Measurements from ENCODE around the gene GOLGA6L9. TPM values are rescaled to one million over a fixed set of nuclear protein-coding genes. Genes with fewer than 3 reads are reported as not detected.
"Not testable (repeated sequence)": the region's sequence is repeated elsewhere in the genome, so short reads cannot be mapped to it uniquely, and the experiment has no call there.

GOLGA6L9 gene
- total RNA-seq (1 to 10 TPM; 1.6 to 4.7 TPM), polyA plus RNA-seq (1 to 10 TPM; 2.9 to 3.3 TPM)
- long read RNA-seq, donor 1, result 0 reads
- long read RNA-seq, donor 2, partial matches to known transcripts, result 2 of 3 reads
- long read RNA-seq, donor 2, other reads (novel, unspliced or antisense), result 1 of 3 reads

GRCh38 chr15:82429693-82430092, at the start of gene GOLGA6L9:
Gene GOLGA6L9 (plus strand): TSS chr15:82429816. CDS start chr15:82430080, 264 bp downstream.
- DNase-seq; H3K27me3 ChIP-seq (ENCODE audit: control insufficient read depth in 1 of 2, insufficient read depth in 2 of 2, low read length in 1 of 2); H3K27ac ChIP-seq (ENCODE audit: low read depth in 1 of 2, low read length in 2 of 2); H3K36me3 ChIP-seq (ENCODE audit: control insufficient read depth in 1 of 2, insufficient read depth in 2 of 2, low read length in 1 of 2); ATAC-seq (ENCODE audit: low FRiP score); intact Hi-C loops (cut with DNase I); H3K4me3 ChIP-seq (ENCODE audit: low read length in 2 of 2); H3K4me1 ChIP-seq (ENCODE audit: control insufficient read depth in 1 of 2, insufficient read depth in 2 of 2, low read length in 2 of 2); H3K9me3 ChIP-seq (ENCODE audit: control insufficient read depth, low read length): not testable (repeated sequence)
- 95 to 96% methylated on average over 7 to 8 of the region's 9 CpGs for WGBS, 2 donors

GRCh38 chr15:82381330-82381955, 48.2 kb upstream of the GOLGA6L9 start:
- intact Hi-C loops (cut with DNase I); H3K9me3 ChIP-seq (ENCODE audit: control insufficient read depth, low read length); H3K27ac ChIP-seq (ENCODE audit: low read depth in 1 of 2, low read length in 2 of 2); H3K27me3 ChIP-seq (ENCODE audit: control insufficient read depth in 1 of 2, insufficient read depth in 2 of 2, low read length in 1 of 2); H3K36me3 ChIP-seq (ENCODE audit: control insufficient read depth in 1 of 2, insufficient read depth in 2 of 2, low read length in 1 of 2); ATAC-seq (ENCODE audit: low FRiP score); H3K4me1 ChIP-seq (ENCODE audit: control insufficient read depth in 1 of 2, insufficient read depth in 2 of 2, low read length in 2 of 2); H3K4me3 ChIP-seq (ENCODE audit: low read length in 2 of 2); DNase-seq: not testable (repeated sequence)
- WGBS, 2 donors, result 83 to 87% methylated on average over 10 to 11 of the region's 11 CpGs

GRCh38 chr15:82387209-82387608, 42.4 kb upstream of the GOLGA6L9 start:
- H3K36me3 ChIP-seq (ENCODE audit: control insufficient read depth in 1 of 2, insufficient read depth in 2 of 2, low read length in 1 of 2); ATAC-seq (ENCODE audit: low FRiP score); H3K27me3 ChIP-seq (ENCODE audit: control insufficient read depth in 1 of 2, insufficient read depth in 2 of 2, low read length in 1 of 2); DNase-seq; intact Hi-C loops (cut with DNase I); H3K4me3 ChIP-seq (ENCODE audit: low read length in 2 of 2); H3K27ac ChIP-seq (ENCODE audit: low read depth in 1 of 2, low read length in 2 of 2); H3K4me1 ChIP-seq (ENCODE audit: control insufficient read depth in 1 of 2, insufficient read depth in 2 of 2, low read length in 2 of 2); H3K9me3 ChIP-seq (ENCODE audit: control insufficient read depth, low read length): not testable (repeated sequence)

GRCh38 chr15:82390152-82390551, 39.5 kb upstream of the GOLGA6L9 start:
- H3K4me3 ChIP-seq (ENCODE audit: low read length in 2 of 2); ATAC-seq (ENCODE audit: low FRiP score); H3K36me3 ChIP-seq (ENCODE audit: control insufficient read depth in 1 of 2, insufficient read depth in 2 of 2, low read length in 1 of 2); H3K27me3 ChIP-seq (ENCODE audit: control insufficient read depth in 1 of 2, insufficient read depth in 2 of 2, low read length in 1 of 2); DNase-seq; H3K4me1 ChIP-seq (ENCODE audit: control insufficient read depth in 1 of 2, insufficient read depth in 2 of 2, low read length in 2 of 2); H3K9me3 ChIP-seq (ENCODE audit: control insufficient read depth, low read length); intact Hi-C loops (cut with DNase I); H3K27ac ChIP-seq (ENCODE audit: low read depth in 1 of 2, low read length in 2 of 2): not testable (repeated sequence)
- 93 to 100% methylated on average over 3 of the region's 3 CpGs for WGBS, 2 donors

GRCh38 chr15:82392077-82392476, 37.5 kb upstream of the GOLGA6L9 start:
- intact Hi-C loops (cut with DNase I); DNase-seq: not testable (repeated sequence)
- WGBS, 2 donors, result 92 to 95% methylated on average over 1 of the region's 1 CpG

GRCh38 chr15:82393671-82394070, 35.9 kb upstream of the GOLGA6L9 start:
- H3K27ac ChIP-seq (ENCODE audit: low read depth in 1 of 2, low read length in 2 of 2), result no peak overlapping the region
- 95 to 96% methylated on average over 4 of the region's 4 CpGs for WGBS, 2 donors
- H3K36me3 ChIP-seq (ENCODE audit: control insufficient read depth in 1 of 2, insufficient read depth in 2 of 2, low read length in 1 of 2), result no peaks in the 10 kb centered on the region
- no peaks in the 10 kb centered on the region for H3K27me3 ChIP-seq (ENCODE audit: control insufficient read depth in 1 of 2, insufficient read depth in 2 of 2, low read length in 1 of 2)
- H3K9me3 ChIP-seq (ENCODE audit: control insufficient read depth, low read length), result no peaks in the 10 kb centered on the region
- ATAC-seq (ENCODE audit: low FRiP score) (no peak), DNase-seq (no peak)
- intact Hi-C loops (cut with DNase I), result no loop called here
- no peak overlapping the region for H3K4me3 ChIP-seq (ENCODE audit: low read length in 2 of 2)
- no peaks in the 10 kb centered on the region for H3K4me1 ChIP-seq (ENCODE audit: control insufficient read depth in 1 of 2, insufficient read depth in 2 of 2, low read length in 2 of 2)

More at GRCh38 chr15:82392077-82392476, 37.5 kb upstream of the GOLGA6L9 start:
- not testable (repeated sequence) for H3K4me1 ChIP-seq (ENCODE audit: control insufficient read depth in 1 of 2, insufficient read depth in 2 of 2, low read length in 2 of 2); H3K36me3 ChIP-seq (ENCODE audit: control insufficient read depth in 1 of 2, insufficient read depth in 2 of 2, low read length in 1 of 2); H3K27ac ChIP-seq (ENCODE audit: low read depth in 1 of 2, low read length in 2 of 2); ATAC-seq (ENCODE audit: low FRiP score); H3K27me3 ChIP-seq (ENCODE audit: control insufficient read depth in 1 of 2, insufficient read depth in 2 of 2, low read length in 1 of 2); H3K4me3 ChIP-seq (ENCODE audit: low read length in 2 of 2); H3K9me3 ChIP-seq (ENCODE audit: control insufficient read depth, low read length)

GRCh38 chr15:82395788-82396187, 33.8 kb upstream of the GOLGA6L9 start:
- H3K36me3 ChIP-seq (ENCODE audit: control insufficient read depth in 1 of 2, insufficient read depth in 2 of 2, low read length in 1 of 2); ATAC-seq (ENCODE audit: low FRiP score); H3K4me3 ChIP-seq (ENCODE audit: low read length in 2 of 2); DNase-seq; H3K27me3 ChIP-seq (ENCODE audit: control insufficient read depth in 1 of 2, insufficient read depth in 2 of 2, low read length in 1 of 2); H3K9me3 ChIP-seq (ENCODE audit: control insufficient read depth, low read length); intact Hi-C loops (cut with DNase I); H3K4me1 ChIP-seq (ENCODE audit: control insufficient read depth in 1 of 2, insufficient read depth in 2 of 2, low read length in 2 of 2); H3K27ac ChIP-seq (ENCODE audit: low read depth in 1 of 2, low read length in 2 of 2): not testable (repeated sequence)
- 59 to 71% methylated on average over 1 of the region's 4 CpGs for WGBS, 2 donors

- Histone ChIP-seq H3K36me3 (ENCODE audit: control insufficient read depth in 1 of 2, insufficient read depth in 2 of 2, low read length in 1 of 2) (no peaks in the 10 kb centered on the region), H3K4me3 (ENCODE audit: low read length in 2 of 2) (no peak overlapping the region), H3K9me3 (ENCODE audit: control insufficient read depth, low read length) (no peaks in the 10 kb centered on the region), H3K4me1 (ENCODE audit: control insufficient read depth in 1 of 2, insufficient read depth in 2 of 2, low read length in 2 of 2) (no peaks in the 10 kb centered on the region), H3K27me3 (ENCODE audit: control insufficient read depth in 1 of 2, insufficient read depth in 2 of 2, low read length in 1 of 2) (no peaks in the 10 kb centered on the region), H3K27ac (ENCODE audit: low read depth in 1 of 2, low read length in 2 of 2) (no peak overlapping the region)
- 96% methylated on average over 3 of the region's 3 CpGs for WGBS, 2 donors
- no peak for DNase-seq
- intact Hi-C loops (cut with DNase I), result no loop called here
- no peak for ATAC-seq (ENCODE audit: low FRiP score)
Observed at GRCh38 chr15:82397817-82398216, 31.8 kb upstream of the GOLGA6L9 start.

GRCh38 chr15:82398785-82399184, 30.8 kb upstream of the GOLGA6L9 start:
- DNase-seq, result no peak
- no peaks in the 10 kb centered on the region for H3K36me3 ChIP-seq (ENCODE audit: control insufficient read depth in 1 of 2, insufficient read depth in 2 of 2, low read length in 1 of 2)
- no peak for ATAC-seq (ENCODE audit: low FRiP score)
- no peak overlapping the region for H3K27ac ChIP-seq (ENCODE audit: low read depth in 1 of 2, low read length in 2 of 2)
- no peaks in the 10 kb centered on the region for H3K27me3 ChIP-seq (ENCODE audit: control insufficient read depth in 1 of 2, insufficient read depth in 2 of 2, low read length in 1 of 2)
- no peaks in the 10 kb centered on the region for H3K4me1 ChIP-seq (ENCODE audit: control insufficient read depth in 1 of 2, insufficient read depth in 2 of 2, low read length in 2 of 2)
- 100% methylated on average over 1 of the region's 1 CpG; no CpG with 5 or more reads in 1 of the 2 donors for WGBS, 2 donors
- intact Hi-C loops (cut with DNase I), result no loop called here
- H3K4me3 ChIP-seq (ENCODE audit: low read length in 2 of 2), result no peak overlapping the region
- no peaks in the 10 kb centered on the region for H3K9me3 ChIP-seq (ENCODE audit: control insufficient read depth, low read length)
